Measurements from ENCODE around the gene LSS. TPM values are rescaled to one million over a fixed set of nuclear protein-coding genes. Genes with fewer than 3 reads are reported as not detected.

Gene LSS
- total RNA-seq, 4 donors from 2014 or later, result 128 to 251 (median 164) TPM

DNA sequence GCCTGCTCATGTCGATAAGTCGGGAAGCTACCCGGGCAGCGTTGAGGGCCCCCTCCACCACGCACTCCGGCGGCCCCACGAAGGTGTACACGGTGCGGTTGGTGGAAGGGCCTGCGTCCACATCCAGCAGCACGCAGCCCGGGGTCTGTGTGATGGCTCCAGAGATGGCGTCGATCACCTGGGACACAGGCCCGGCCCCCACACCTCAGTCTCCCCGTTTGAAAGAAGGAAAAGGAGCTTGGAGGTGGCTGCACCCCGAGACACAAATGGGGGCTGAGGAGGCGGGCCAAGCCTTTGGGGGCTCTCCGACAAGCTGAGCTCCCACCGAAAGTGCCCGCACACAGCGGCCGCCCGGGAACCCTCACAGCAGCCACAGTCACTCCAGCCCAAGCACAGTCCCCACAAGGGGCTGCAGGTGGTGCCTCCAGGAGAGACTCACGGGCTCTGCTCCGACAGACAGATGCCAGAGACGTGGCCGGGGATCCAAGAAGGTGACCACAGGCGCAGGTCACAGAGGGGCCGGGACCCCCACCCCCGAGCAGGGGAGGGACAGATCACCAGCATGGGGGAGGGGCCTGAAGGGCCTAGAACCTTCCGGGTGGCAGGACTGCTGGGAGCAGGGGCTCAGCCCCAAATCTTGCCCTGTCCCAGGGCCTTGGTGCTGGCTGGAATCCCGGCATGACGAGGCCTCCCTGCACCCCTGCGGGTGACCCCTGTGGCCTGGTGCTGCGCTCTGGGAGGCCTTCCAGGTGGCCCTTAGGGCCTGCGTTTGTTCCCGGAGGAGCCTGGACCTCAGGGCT lies 74.2 kb downstream of the LSS start:
- H3K27me3 ChIP-seq, result no peaks in the 10 kb centered on the region
- H3K36me3 ChIP-seq, result no peaks in the 10 kb centered on the region
- H3K27ac ChIP-seq, result no peak overlapping the region
- 90% methylated on average over 2 of the region's 39 CpGs for WGBS
- H3K9me3 ChIP-seq, result no peaks in the 10 kb centered on the region
- peak; percentile 59 to 69 for DNase-seq (ENCODE audit: low spot score in 2 of 2)
- H3K4me1 ChIP-seq, result peaks cover 7% of the 10 kb centered on the region
- TF ChIP-seq EP300 (IDR thresholded peaks at IDR 0.05) (no peak), POLR2A (IDR thresholded peaks at IDR 0.05) (no peak), CTCF (IDR thresholded peaks at IDR 0.05) (no peak), POLR2AphosphoS5 (IDR thresholded peaks at IDR 0.05) (no peak)
- H3K4me3 ChIP-seq, result no peak overlapping the region

DNA sequence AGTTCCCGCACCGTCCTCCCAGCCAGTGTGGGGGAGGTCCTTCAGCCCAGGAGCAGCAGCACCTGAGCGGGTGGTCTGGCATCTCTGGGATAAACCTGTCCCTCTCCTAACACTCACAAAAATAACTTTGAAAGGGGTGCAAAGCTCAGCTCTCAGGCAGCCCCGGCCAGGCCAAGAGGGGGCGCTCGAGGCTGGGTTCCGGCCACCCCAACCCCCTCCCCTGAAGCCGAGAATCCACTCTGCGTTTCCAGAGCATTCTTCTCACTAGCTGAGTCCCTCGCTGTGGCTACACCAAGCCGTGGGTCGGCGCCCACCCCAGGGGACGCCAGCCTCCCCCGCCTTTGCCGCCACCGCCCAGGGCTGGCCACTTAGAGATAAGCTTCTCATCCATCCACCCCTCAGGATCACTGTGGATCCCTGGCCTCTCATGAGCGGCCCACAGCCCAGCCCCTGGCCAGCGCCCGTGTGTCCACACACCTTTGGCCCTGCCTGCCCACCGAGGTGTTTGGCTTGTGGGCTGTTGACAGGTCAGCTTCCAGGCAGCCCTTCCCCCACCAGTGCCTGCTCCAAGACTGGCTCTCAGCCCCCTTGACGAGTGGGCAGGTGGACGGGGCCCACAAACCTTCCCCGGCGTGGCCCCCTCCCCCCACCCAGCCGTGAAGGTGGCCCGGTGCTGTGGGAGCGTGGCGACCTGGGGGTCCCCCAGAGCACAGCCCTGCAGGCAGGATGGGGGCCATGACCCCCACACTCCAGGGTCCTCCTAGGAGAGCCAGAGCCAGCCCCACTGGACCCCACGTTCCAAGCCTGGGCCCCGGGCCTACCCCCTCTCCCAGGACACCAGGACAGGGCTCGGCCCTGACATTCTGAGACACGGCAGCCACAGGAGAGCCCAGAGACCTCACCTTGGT lies 75.1 kb downstream of the LSS start:
- H3K27me3 ChIP-seq, result no peaks in the 10 kb centered on the region
- H3K36me3 ChIP-seq, result no peaks in the 10 kb centered on the region
- 26% methylated on average over 15 of the region's 33 CpGs for WGBS
- peaks cover 7% of the 10 kb centered on the region for H3K4me1 ChIP-seq
- no peak overlapping the region for H3K4me3 ChIP-seq
- no peak overlapping the region for H3K27ac ChIP-seq
- no peaks in the 10 kb centered on the region for H3K9me3 ChIP-seq
- peak in 1 of 2 donors; percentile 72 for TF ChIP-seq CTCF (IDR thresholded peaks at IDR 0.05)
- TF ChIP-seq POLR2A (IDR thresholded peaks at IDR 0.05), result no peak
- no peak for TF ChIP-seq POLR2AphosphoS5 (IDR thresholded peaks at IDR 0.05)
- DNase-seq (ENCODE audit: low spot score in 2 of 2), result peak; percentile 73 to 87

DNA sequence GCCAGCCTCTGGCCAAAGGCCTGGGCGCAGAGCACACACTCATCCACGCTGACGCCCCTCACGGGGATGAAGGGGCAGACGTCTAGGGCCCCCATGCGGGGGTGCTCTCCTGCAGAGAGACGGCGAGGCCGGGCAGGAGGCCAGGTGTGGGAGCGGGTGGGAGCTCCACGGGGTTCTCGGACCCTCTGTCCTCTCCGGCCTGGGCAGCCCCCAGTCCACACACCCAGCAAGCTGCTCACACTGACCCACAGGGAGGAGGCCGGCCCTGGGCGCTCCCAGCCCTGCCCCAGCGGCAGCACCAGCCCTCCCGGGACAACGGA lies 75.7 kb downstream of the LSS start:
- no peaks in the 10 kb centered on the region for H3K36me3 ChIP-seq
- WGBS, result 8% methylated on average over 8 of the region's 18 CpGs
- H3K27me3 ChIP-seq, result no peaks in the 10 kb centered on the region
- H3K4me1 ChIP-seq, result peaks cover 7% of the 10 kb centered on the region
- H3K9me3 ChIP-seq, result no peaks in the 10 kb centered on the region
- no peak overlapping the region for H3K4me3 ChIP-seq
- peak in 1 of 2 donors; percentile 75 for DNase-seq (ENCODE audit: low spot score in 2 of 2)
- no peak overlapping the region for H3K27ac ChIP-seq
- no peak for TF ChIP-seq CTCF (IDR thresholded peaks at IDR 0.05)
- no peak for TF ChIP-seq EP300 (IDR thresholded peaks at IDR 0.05)
- TF ChIP-seq POLR2A (IDR thresholded peaks at IDR 0.05), result no peak
- TF ChIP-seq POLR2AphosphoS5 (IDR thresholded peaks at IDR 0.05), result no peak

DNA sequence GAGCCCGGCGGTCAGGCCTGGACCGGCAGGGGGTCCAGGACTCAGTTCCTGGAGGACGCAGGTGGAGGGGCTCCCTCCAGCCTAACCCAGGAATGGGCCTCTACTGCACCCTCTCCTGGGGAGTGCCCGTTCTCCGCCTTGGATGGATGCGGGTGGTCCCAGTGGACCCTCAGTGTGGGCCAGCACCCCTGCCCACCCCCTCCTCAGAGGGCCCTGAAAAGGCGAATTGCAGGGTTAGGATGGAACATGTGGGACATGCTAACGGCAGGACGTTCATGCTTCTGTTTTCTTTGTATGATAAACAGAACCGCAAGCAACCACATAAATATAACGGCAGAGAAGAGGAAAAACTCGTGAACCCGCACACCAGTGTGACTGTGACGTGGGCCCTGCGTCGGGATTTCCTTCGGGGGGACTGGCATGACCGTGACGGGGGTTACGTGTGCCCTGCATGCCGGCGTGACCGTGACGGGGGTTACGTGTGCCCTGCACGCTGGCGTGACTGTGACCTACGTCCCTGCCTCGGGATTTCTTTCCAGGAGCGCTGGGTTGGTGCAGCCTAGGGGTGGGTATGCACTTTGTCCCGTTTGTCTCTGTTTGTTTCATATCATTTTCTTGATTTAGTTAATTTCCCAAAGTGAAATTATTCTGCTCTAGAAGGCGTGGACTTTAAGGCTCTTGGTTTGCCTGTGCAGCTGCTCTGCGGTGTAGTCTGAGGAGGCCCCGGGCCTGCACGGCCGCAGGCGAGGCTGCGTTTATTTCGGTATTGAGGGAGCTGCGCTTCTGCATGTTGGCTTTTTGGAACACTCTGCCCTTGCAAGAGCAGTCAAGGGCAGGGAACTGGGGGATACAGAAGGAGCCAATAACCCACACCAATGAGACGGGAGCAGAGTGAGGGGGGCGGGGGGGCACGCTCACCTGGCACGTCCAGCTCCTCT lies 76.3 kb downstream of the LSS start:
- Histone ChIP-seq H3K9me3 (no peaks in the 10 kb centered on the region), H3K4me3 (no peak overlapping the region), H3K27ac (no peak overlapping the region), H3K27me3 (no peaks in the 10 kb centered on the region), H3K36me3 (no peaks in the 10 kb centered on the region), H3K4me1 (peaks cover 7% of the 10 kb centered on the region)
- TF ChIP-seq POLR2A (IDR thresholded peaks at IDR 0.05) (no peak), POLR2AphosphoS5 (IDR thresholded peaks at IDR 0.05) (no peak), CTCF (IDR thresholded peaks at IDR 0.05) (no peak), EP300 (IDR thresholded peaks at IDR 0.05) (no peak)
- WGBS, result 81% methylated on average over 36 of the region's 45 CpGs
- DNase-seq (ENCODE audit: low spot score in 2 of 2), result peak; percentile 44 to 58
